GM23338 (cell line): ENCODE measurements around the gene VPS16. TPM values are rescaled to one million over a fixed set of nuclear protein-coding genes. Genes with fewer than 3 reads are reported as not detected.
A peak's percentile ranks its signal among the peaks of the same experiment; 100 is the strongest.

Experiments used
- ATAC-seq: fragments of 200-7000 bp; cut with Tn5 transposase; 3 replicates; pipeline ENCODE4 v1.9.1; 2020
- DNase-seq: peaks from one replicate; pipeline ENCODE4 v3.0.0-alpha.2; 2015; ENCODE audit warnings: low spot score
- H2AFZ ChIP-seq: fragments of 200-600 bp; sonication (generic); 2 replicates; pipeline ENCODE4 v1.8.0; 2016; ENCODE audit warnings: antibody characterized with exemption, mild to moderate bottlenecking, moderate library complexity
- H3F3A ChIP-seq: fragments of 200-600 bp; sonication (generic); replicated peaks from 2 replicates; pipeline ENCODE4 v1.8.0; 2017; ENCODE audit warnings: antibody characterized with exemption, mixed run types, low read depth
- H3K27ac ChIP-seq: fragments of 200-600 bp; sonication (generic); 2 replicates; pipeline ENCODE4 v1.6.1; 2016; ENCODE audit warnings: low read depth
- H3K27me3 ChIP-seq: fragments of 200-600 bp; sonication (generic); 2 replicates; pipeline ENCODE4 v1.8.0; 2016; ENCODE audit warnings: mild to moderate bottlenecking, mixed run types, moderate library complexity; ENCODE audit not compliant: insufficient read depth
- H3K36me3 ChIP-seq: fragments of 200-600 bp; sonication (generic); 2 replicates; pipeline ENCODE4 v1.8.0; 2016; ENCODE audit warnings: mild to moderate bottlenecking; ENCODE audit not compliant: insufficient read depth
- H3K4me1 ChIP-seq: fragments of 200-600 bp; sonication (generic); 2 replicates; pipeline ENCODE4 v1.8.0; 2016; ENCODE audit warnings: mild to moderate bottlenecking, moderate library complexity; ENCODE audit not compliant: insufficient read depth
- H3K4me2 ChIP-seq: fragments of 200-600 bp; sonication (generic); 2 replicates; pipeline ENCODE4 v1.7.1; 2017; ENCODE audit warnings: mixed run types
- H3K4me3 ChIP-seq: fragments of 200-600 bp; sonication (generic); 2 replicates; pipeline ENCODE4 v1.6.1; 2016; ENCODE audit warnings: mixed run types
- H3K79me2 ChIP-seq: fragments of 200-600 bp; sonication (generic); replicated peaks from 2 replicates; pipeline ENCODE4 v1.8.0; 2017; ENCODE audit warnings: mild to moderate bottlenecking; ENCODE audit not compliant: insufficient read depth
- H3K9me2 ChIP-seq: fragments of 200-600 bp; sonication (generic); 2 replicates; pipeline ENCODE4 v1.8.0; 2017; ENCODE audit not compliant: insufficient read depth
- H4K20me1 ChIP-seq: fragments of 200-600 bp; sonication (generic); replicated peaks from 2 replicates; pipeline ENCODE4 v1.8.0; 2017; ENCODE audit warnings: mild to moderate bottlenecking; ENCODE audit not compliant: insufficient read depth
- H3K27ac Mint-ChIP-seq: 2 replicates; pipeline ENCODE4 v1.8.0; 2020; ENCODE audit warnings: inconsistent platforms, mild to moderate bottlenecking, moderate library complexity, mixed read lengths
- H3K27me3 Mint-ChIP-seq: 3 replicates; pipeline ENCODE4 v1.8.0; 2022; ENCODE audit warnings: low read depth, mild to moderate bottlenecking, moderate library complexity, mixed read lengths, inconsistent platforms; ENCODE audit not compliant: insufficient read depth, poor library complexity
- H3K36me3 Mint-ChIP-seq: 3 replicates; pipeline ENCODE4 v1.8.0; 2021; ENCODE audit warnings: low read depth, mild to moderate bottlenecking, inconsistent platforms, moderate library complexity, mixed read lengths
- H3K4me1 Mint-ChIP-seq: 3 replicates; pipeline ENCODE4 v1.8.0; 2020; ENCODE audit warnings: mild to moderate bottlenecking, inconsistent platforms, mixed read lengths
- H3K4me3 Mint-ChIP-seq: 3 replicates; pipeline ENCODE4 v1.8.0; 2021; ENCODE audit warnings: moderate library complexity, mild to moderate bottlenecking, inconsistent platforms, mixed read lengths
- H3K9me3 Mint-ChIP-seq: 3 replicates; pipeline ENCODE4 v1.8.0; 2020; ENCODE audit warnings: moderate library complexity, mild to moderate bottlenecking, inconsistent platforms, mixed read lengths
- CREB1 ChIP-seq: fragments of 250-450 bp; sonication (Bioruptor Pico); IDR thresholded peaks from 2 replicates; pipeline ENCODE4 v1.5.0; 2020; ENCODE audit warnings: low read depth, mild to moderate bottlenecking, moderate library complexity
- EZH2 ChIP-seq: fragments of 200-600 bp; sonication (generic); IDR thresholded peaks from one replicate; pipeline ENCODE4 v1.8.0; 2017; ENCODE audit warnings: antibody characterized with exemption, mild to moderate bottlenecking, low read depth; ENCODE audit not compliant: unreplicated experiment
- EZH2phosphoT487 ChIP-seq: fragments of 200-600 bp; sonication (generic); IDR thresholded peaks from one replicate; pipeline ENCODE4 v1.8.1; 2018; ENCODE audit warnings: antibody characterized with exemption; ENCODE audit not compliant: unreplicated experiment
- ZNF114 ChIP-seq: fragments of 250-450 bp; sonication (Bioruptor Pico); IDR thresholded peaks from 2 replicates; pipeline ENCODE4 v1.5.0; 2020; ENCODE audit warnings: mild to moderate bottlenecking, moderate library complexity
- ZNF331 ChIP-seq: fragments of 250-450 bp; sonication (Bioruptor Pico); IDR thresholded peaks from 2 replicates; pipeline ENCODE4 v1.5.0; 2020; ENCODE audit warnings: low read depth, mild to moderate bottlenecking, moderate library complexity
- polyA plus RNA-seq: library from polyadenylated mRNA; unstranded; fragments of >200 nt; fragmentation: Nextera tagmentation; extraction: Ambion mirVana; gene quantifications from 2 replicates; pipeline ENCODE4 v1.2.1, GENCODE V29; 2016
- total RNA-seq: library from RNA; depleted of rRNA; stranded (reverse); fragments of >200 nt; shearing (Covaris generic); gene quantifications from 2 replicates; pipeline ENCODE4 v1.2.3, GENCODE V29; 2014
- TF ChIP-seq, protein P1 (sequence below), 2 experiments: fragments of 200-600 bp in 1 of 2; sonication (generic) in 1 of 2; conservative IDR thresholded peaks; 2 replicates each; pipeline versions ENCODE4 v1.5.1 to v1.6.1; 2016 to 2017; ENCODE audit warnings: antibody characterized with exemption in 2 of 2, low read depth in 2 of 2, mild to moderate bottlenecking in 2 of 2, moderate library complexity in 1 of 2
- TF ChIP-seq, protein P2 (sequence below): IDR thresholded peaks from one replicate; pipeline ENCODE4 v1.6.1; 2018; ENCODE audit warnings: antibody characterized with exemption; ENCODE audit not compliant: unreplicated experiment
- TF ChIP-seq, protein P3 (sequence below): fragments of 250-450 bp; sonication (Bioruptor Pico); IDR thresholded peaks from 2 replicates; pipeline ENCODE4 v1.5.0; 2020; ENCODE audit warnings: mild to moderate bottlenecking, moderate library complexity

Gene VPS16
- total and polyA plus RNA-seq, 2 experiments from 2014 or later, result 11.2 to 17.7 TPM

DNA sequence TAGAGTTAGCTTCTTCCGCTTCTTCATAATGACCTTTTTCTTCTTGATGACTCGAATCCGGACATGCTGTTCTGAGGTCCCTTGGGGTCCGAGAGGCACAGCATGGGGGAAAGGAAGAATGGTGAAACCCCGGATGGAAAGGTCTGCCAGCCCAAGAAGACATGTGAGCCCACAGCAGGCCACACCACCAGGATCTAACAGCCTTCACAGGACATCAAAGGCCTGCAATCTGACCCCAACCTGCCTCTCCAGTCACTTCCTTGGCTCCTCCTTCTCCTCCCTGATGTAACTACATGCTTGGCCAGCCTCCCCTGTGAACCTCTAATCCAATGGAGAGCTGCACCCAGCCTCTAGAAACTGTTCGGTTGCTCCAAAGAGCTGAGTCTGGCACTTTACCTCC, 41.7 kb upstream of the VPS16 start:
- Histone ChIP-seq H3K79me2 (no peaks in the 10 kb centered on the region), H4K20me1 (peaks cover 3% of the 10 kb centered on the region; the same call in 1 of the 2 replicates), H3K27me3 (peaks cover 49% of the 10 kb centered on the region), H2AFZ (no peak overlapping the region; the same call in 1 of the 2 replicates), H3K9me2 (no peaks in the 10 kb centered on the region), H3K36me3 (no peaks in the 10 kb centered on the region), H3K4me1 (peaks cover 19% of the 10 kb centered on the region; the same call in 1 of the 2 replicates), H3K27ac (no peak overlapping the region), H3K4me3 (peak overlapping the region; percentile 79; the same call in 1 of the 2 replicates), H3K4me2 (peak overlapping the region; percentile 98; the same call in 1 of the 2 replicates), H3F3A (0 out of 2 replicates have a peak, but pooled peaks cover 4% of the 10 kb centered on the region)
- peak overlapping the region; percentile 97 for H3K4me3 Mint-ChIP-seq
- H3K27me3 Mint-ChIP-seq, result peaks cover 42% of the 10 kb centered on the region
- TF ChIP-seq EZH2phosphoT487 (no peak), ZNF331 (CRISPR knock-in tag) (no peak), ZNF114 (CRISPR knock-in tag) (no peak)
- TF ChIP-seq, protein P1, sequence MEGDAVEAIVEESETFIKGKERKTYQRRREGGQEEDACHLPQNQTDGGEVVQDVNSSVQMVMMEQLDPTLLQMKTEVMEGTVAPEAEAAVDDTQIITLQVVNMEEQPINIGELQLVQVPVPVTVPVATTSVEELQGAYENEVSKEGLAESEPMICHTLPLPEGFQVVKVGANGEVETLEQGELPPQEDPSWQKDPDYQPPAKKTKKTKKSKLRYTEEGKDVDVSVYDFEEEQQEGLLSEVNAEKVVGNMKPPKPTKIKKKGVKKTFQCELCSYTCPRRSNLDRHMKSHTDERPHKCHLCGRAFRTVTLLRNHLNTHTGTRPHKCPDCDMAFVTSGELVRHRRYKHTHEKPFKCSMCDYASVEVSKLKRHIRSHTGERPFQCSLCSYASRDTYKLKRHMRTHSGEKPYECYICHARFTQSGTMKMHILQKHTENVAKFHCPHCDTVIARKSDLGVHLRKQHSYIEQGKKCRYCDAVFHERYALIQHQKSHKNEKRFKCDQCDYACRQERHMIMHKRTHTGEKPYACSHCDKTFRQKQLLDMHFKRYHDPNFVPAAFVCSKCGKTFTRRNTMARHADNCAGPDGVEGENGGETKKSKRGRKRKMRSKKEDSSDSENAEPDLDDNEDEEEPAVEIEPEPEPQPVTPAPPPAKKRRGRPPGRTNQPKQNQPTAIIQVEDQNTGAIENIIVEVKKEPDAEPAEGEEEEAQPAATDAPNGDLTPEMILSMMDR (conservative IDR thresholded peaks at IDR 0.05; ENCODE audit: low read depth in 2 of 2), result no peak
- TF ChIP-seq, protein P2, sequence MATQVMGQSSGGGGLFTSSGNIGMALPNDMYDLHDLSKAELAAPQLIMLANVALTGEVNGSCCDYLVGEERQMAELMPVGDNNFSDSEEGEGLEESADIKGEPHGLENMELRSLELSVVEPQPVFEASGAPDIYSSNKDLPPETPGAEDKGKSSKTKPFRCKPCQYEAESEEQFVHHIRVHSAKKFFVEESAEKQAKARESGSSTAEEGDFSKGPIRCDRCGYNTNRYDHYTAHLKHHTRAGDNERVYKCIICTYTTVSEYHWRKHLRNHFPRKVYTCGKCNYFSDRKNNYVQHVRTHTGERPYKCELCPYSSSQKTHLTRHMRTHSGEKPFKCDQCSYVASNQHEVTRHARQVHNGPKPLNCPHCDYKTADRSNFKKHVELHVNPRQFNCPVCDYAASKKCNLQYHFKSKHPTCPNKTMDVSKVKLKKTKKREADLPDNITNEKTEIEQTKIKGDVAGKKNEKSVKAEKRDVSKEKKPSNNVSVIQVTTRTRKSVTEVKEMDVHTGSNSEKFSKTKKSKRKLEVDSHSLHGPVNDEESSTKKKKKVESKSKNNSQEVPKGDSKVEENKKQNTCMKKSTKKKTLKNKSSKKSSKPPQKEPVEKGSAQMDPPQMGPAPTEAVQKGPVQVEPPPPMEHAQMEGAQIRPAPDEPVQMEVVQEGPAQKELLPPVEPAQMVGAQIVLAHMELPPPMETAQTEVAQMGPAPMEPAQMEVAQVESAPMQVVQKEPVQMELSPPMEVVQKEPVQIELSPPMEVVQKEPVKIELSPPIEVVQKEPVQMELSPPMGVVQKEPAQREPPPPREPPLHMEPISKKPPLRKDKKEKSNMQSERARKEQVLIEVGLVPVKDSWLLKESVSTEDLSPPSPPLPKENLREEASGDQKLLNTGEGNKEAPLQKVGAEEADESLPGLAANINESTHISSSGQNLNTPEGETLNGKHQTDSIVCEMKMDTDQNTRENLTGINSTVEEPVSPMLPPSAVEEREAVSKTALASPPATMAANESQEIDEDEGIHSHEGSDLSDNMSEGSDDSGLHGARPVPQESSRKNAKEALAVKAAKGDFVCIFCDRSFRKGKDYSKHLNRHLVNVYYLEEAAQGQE, result no peak
- peak; percentile 45 for DNase-seq
- peaks cover 33% of the 10 kb centered on the region for H3K36me3 Mint-ChIP-seq
- peaks cover 26% of the 10 kb centered on the region for H3K4me1 Mint-ChIP-seq
- no peaks in the 10 kb centered on the region for H3K9me3 Mint-ChIP-seq
- H3K27ac Mint-ChIP-seq, result no peak overlapping the region
- ATAC-seq, result peak; percentile 13

DNA sequence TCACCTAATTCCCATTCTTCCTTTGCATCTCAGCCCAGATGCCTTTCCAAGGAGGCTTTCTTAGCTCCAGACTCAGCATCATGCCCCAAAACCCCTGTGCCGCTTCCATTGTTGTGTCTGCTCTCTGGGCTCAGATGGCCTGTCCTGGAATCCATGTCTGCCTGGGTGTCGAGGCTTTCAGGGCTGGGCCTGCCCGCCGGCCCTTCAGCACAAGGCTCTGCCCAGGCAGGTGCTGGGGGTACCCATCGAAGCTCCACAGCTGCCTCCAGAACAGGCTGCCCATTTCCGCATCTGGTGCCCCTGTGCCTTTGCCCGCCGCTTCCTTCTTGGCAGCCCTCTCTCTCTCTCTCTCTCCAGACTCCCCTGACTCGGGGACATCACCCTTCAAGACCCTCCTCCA, 41.3 kb upstream of the VPS16 start:
- peaks cover 27% of the 10 kb centered on the region for H3K4me1 Mint-ChIP-seq
- Histone ChIP-seq H3K4me1 (peaks cover 20% of the 10 kb centered on the region), H3K79me2 (no peaks in the 10 kb centered on the region), H3K4me3 (peak overlapping the region; percentile 79), H3K9me2 (no peaks in the 10 kb centered on the region), H3F3A (0 out of 2 replicates have a peak, but pooled peaks cover 4% of the 10 kb centered on the region), H3K4me2 (peak overlapping the region; percentile 98), H4K20me1 (peaks cover 3% of the 10 kb centered on the region; the same call in 1 of the 2 replicates), H3K27me3 (peaks cover 54% of the 10 kb centered on the region), H3K36me3 (no peaks in the 10 kb centered on the region), H3K27ac (no peak overlapping the region), H2AFZ (peak overlapping the region; percentile 97)
- ATAC-seq (no peak; the same call in 1 of the 3 replicates), DNase-seq (peak; percentile 17)
- H3K27me3 Mint-ChIP-seq, result peaks cover 47% of the 10 kb centered on the region
- peak overlapping the region; percentile 97 for H3K4me3 Mint-ChIP-seq
- no peaks in the 10 kb centered on the region for H3K9me3 Mint-ChIP-seq
- H3K27ac Mint-ChIP-seq, result no peak overlapping the region
- peaks cover 33% of the 10 kb centered on the region for H3K36me3 Mint-ChIP-seq
- TF ChIP-seq, protein P3, sequence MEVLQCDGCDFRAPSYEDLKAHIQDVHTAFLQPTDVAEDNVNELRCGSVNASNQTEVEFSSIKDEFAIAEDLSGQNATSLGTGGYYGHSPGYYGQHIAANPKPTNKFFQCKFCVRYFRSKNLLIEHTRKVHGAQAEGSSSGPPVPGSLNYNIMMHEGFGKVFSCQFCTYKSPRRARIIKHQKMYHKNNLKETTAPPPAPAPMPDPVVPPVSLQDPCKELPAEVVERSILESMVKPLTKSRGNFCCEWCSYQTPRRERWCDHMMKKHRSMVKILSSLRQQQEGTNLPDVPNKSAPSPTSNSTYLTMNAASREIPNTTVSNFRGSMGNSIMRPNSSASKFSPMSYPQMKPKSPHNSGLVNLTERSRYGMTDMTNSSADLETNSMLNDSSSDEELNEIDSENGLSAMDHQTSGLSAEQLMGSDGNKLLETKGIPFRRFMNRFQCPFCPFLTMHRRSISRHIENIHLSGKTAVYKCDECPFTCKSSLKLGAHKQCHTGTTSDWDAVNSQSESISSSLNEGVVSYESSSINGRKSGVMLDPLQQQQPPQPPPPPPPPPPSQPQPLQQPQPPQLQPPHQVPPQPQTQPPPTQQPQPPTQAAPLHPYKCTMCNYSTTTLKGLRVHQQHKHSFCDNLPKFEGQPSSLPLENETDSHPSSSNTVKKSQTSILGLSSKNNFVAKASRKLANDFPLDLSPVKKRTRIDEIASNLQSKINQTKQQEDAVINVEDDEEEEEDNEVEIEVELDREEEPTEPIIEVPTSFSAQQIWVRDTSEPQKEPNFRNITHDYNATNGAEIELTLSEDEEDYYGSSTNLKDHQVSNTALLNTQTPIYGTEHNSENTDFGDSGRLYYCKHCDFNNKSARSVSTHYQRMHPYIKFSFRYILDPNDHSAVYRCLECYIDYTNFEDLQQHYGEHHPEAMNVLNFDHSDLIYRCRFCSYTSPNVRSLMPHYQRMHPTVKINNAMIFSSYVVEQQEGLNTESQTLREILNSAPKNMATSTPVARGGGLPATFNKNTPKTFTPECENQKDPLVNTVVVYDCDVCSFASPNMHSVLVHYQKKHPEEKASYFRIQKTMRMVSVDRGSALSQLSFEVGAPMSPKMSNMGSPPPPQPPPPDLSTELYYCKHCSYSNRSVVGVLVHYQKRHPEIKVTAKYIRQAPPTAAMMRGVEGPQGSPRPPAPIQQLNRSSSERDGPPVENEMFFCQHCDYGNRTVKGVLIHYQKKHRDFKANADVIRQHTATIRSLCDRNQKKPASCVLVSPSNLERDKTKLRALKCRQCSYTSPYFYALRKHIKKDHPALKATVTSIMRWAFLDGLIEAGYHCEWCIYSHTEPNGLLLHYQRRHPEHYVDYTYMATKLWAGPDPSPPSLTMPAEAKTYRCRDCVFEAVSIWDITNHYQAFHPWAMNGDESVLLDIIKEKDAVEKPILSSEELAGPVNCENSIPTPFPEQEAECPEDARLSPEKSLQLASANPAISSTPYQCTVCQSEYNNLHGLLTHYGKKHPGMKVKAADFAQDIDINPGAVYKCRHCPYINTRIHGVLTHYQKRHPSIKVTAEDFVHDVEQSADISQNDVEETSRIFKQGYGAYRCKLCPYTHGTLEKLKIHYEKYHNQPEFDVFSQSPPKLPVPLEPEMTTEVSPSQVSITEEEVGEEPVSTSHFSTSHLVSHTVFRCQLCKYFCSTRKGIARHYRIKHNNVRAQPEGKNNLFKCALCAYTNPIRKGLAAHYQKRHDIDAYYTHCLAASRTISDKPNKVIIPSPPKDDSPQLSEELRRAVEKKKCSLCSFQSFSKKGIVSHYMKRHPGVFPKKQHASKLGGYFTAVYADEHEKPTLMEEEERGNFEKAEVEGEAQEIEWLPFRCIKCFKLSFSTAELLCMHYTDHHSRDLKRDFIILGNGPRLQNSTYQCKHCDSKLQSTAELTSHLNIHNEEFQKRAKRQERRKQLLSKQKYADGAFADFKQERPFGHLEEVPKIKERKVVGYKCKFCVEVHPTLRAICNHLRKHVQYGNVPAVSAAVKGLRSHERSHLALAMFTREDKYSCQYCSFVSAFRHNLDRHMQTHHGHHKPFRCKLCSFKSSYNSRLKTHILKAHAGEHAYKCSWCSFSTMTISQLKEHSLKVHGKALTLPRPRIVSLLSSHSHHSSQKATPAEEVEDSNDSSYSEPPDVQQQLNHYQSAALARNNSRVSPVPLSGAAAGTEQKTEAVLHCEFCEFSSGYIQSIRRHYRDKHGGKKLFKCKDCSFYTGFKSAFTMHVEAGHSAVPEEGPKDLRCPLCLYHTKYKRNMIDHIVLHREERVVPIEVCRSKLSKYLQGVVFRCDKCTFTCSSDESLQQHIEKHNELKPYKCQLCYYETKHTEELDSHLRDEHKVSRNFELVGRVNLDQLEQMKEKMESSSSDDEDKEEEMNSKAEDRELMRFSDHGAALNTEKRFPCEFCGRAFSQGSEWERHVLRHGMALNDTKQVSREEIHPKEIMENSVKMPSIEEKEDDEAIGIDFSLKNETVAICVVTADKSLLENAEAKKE, result no peak
- TF ChIP-seq CREB1 (CRISPR knock-in tag), result no peak
- no peak for TF ChIP-seq ZNF114 (CRISPR knock-in tag)
- no peak for TF ChIP-seq EZH2
